Trophoblast cell (in vitro differentiated cells and primary cell): Measurements from ENCODE around the gene RNF138.

Source experiments
- DNase-seq, 2 donors: peaks; one replicate each; pipeline ENCODE4 v3.0.0-alpha.2; 2016
- H2AFZ ChIP-seq: 2 replicates; pipeline ENCODE4 v1.6.1; 2013; ENCODE audit warnings: low read length, moderate library complexity, mild to moderate bottlenecking; ENCODE audit not compliant: insufficient read depth, poor library complexity
- H2AK5ac ChIP-seq: 2 replicates; pipeline ENCODE4 v1.6.1; 2013; ENCODE audit warnings: mild to moderate bottlenecking, low read length
- H2BK120ac ChIP-seq: 2 replicates; pipeline ENCODE4 v1.6.1; 2013; ENCODE audit warnings: low read length, mild to moderate bottlenecking, moderate library complexity; ENCODE audit not compliant: insufficient read depth, poor library complexity
- H2BK12ac ChIP-seq: 2 replicates; pipeline ENCODE4 v1.6.1; 2013; ENCODE audit warnings: mild to moderate bottlenecking, low read length, moderate library complexity
- H2BK5ac ChIP-seq: 2 replicates; pipeline ENCODE4 v1.6.1; 2013; ENCODE audit warnings: low read length, low read depth, moderate library complexity, mild to moderate bottlenecking; ENCODE audit not compliant: poor library complexity
- H3K14ac ChIP-seq: 2 replicates; pipeline ENCODE4 v1.6.1; 2013; ENCODE audit warnings: mild to moderate bottlenecking, low read length
- H3K18ac ChIP-seq: 2 replicates; pipeline ENCODE4 v1.6.1; 2013; ENCODE audit warnings: mild to moderate bottlenecking, low read length
- H3K23ac ChIP-seq: 2 replicates; pipeline ENCODE4 v1.6.1; 2013; ENCODE audit warnings: low read length
- H3K27ac ChIP-seq: 2 replicates; pipeline ENCODE4 v1.5.1; 2013; ENCODE audit warnings: low read depth, mild to moderate bottlenecking, inconsistent platforms, low read length, moderate library complexity
- H3K27me3 ChIP-seq: 2 replicates; pipeline ENCODE4 v1.6.1; 2013; ENCODE audit warnings: inconsistent platforms, mild to moderate bottlenecking, low read length, moderate library complexity; ENCODE audit not compliant: insufficient read depth
- H3K36me3 ChIP-seq, 2 experiments: 1 replicate in 1 of 2; 2 replicates in 1 of 2; pipeline ENCODE4 v1.6.1; 2013; ENCODE audit warnings: low read length in 2 of 2, mild to moderate bottlenecking in 2 of 2, moderate library complexity in 1 of 2; ENCODE audit not compliant: insufficient read depth in 2 of 2, control insufficient read depth in 1 of 2
- H3K4ac ChIP-seq: 2 replicates; pipeline ENCODE4 v1.6.1; 2013; ENCODE audit warnings: low read depth, mild to moderate bottlenecking, low read length, moderate library complexity
- H3K4me1 ChIP-seq, 2 experiments: 1 replicate in 1 of 2; 2 replicates in 1 of 2; pipeline ENCODE4 v1.6.1; 2013; ENCODE audit warnings: low read length in 2 of 2, mild to moderate bottlenecking in 2 of 2, moderate library complexity in 1 of 2; ENCODE audit not compliant: insufficient read depth in 2 of 2, control insufficient read depth in 1 of 2
- H3K4me2 ChIP-seq: 2 replicates; pipeline ENCODE4 v1.6.1; 2013; ENCODE audit warnings: inconsistent platforms, mild to moderate bottlenecking, low read length, moderate library complexity
- H3K4me3 ChIP-seq: 2 replicates; pipeline ENCODE4 v1.5.1; 2013; ENCODE audit warnings: mild to moderate bottlenecking, low read depth, low read length, inconsistent platforms
- H3K79me1 ChIP-seq: one replicate; pipeline ENCODE4 v1.6.1; 2013; ENCODE audit warnings: low read length
- H3K79me2 ChIP-seq: 2 replicates; pipeline ENCODE4 v1.6.1; 2013; ENCODE audit warnings: low read length, mild to moderate bottlenecking; ENCODE audit not compliant: control insufficient read depth, insufficient read depth, poor library complexity
- H3K9ac ChIP-seq: 2 replicates; pipeline ENCODE4 v1.6.1; 2013; ENCODE audit warnings: mild to moderate bottlenecking, low read length
- H3K9me3 ChIP-seq: 2 replicates; pipeline ENCODE4 v1.6.1; 2013; ENCODE audit warnings: low read depth, mild to moderate bottlenecking, control low read depth, inconsistent platforms, low read length; ENCODE audit not compliant: insufficient read depth
- H4K12ac ChIP-seq: 2 replicates; pipeline ENCODE4 v1.6.1; 2013; ENCODE audit warnings: low read depth, mild to moderate bottlenecking, low read length, moderate library complexity
- H4K8ac ChIP-seq: 2 replicates; pipeline ENCODE4 v1.6.1; 2013; ENCODE audit warnings: low read depth, mild to moderate bottlenecking, low read length, moderate library complexity
- H4K91ac ChIP-seq: one replicate; pipeline ENCODE4 v1.6.1; 2013; ENCODE audit warnings: low read depth, mild to moderate bottlenecking, low read length, moderate library complexity
- WGBS: extraction: QIAGEN DNeasy Blood & Tissue Kit; methylation state at CpG from one replicate; pipeline ENCODE4 v1.1.7; 2013; ENCODE audit warnings: missing lambda C conversion rate; ENCODE audit not compliant: insufficient read length, insufficient coverage; ENCODE audit errors: extremely low coverage; 5-methylcytosine and 5-hydroxymethylcytosine counted together

RNF138 gene

GRCh38 chr18:32148185-32148870 lies 56.7 kb downstream of the RNF138 start:
- Histone ChIP-seq H3K79me1 (no peaks in the 10 kb centered on the region), H3K4me2 (no peak overlapping the region), H3K4me1 (no peaks in the 10 kb centered on the region), H3K4ac (no peak overlapping the region), H3K27ac (no peak overlapping the region), H3K36me3 (no peaks in the 10 kb centered on the region), H3K4me3 (no peak overlapping the region), H2AFZ (no peak overlapping the region), H3K14ac (no peak overlapping the region), H2AK5ac (no peak overlapping the region), H4K91ac (no peak overlapping the region), H3K9me3 (peaks cover 2% of the 10 kb centered on the region), H2BK5ac (no peak overlapping the region), H2BK12ac (no peak overlapping the region), H3K9ac (no peak overlapping the region), H3K27me3 (no peaks in the 10 kb centered on the region), H3K18ac (no peak overlapping the region), H2BK120ac (no peak overlapping the region), H4K8ac (no peak overlapping the region), H4K12ac (no peak overlapping the region), H3K79me2 (no peaks in the 10 kb centered on the region), H3K23ac (no peak overlapping the region)
- no CpG with 5 or more reads among the region's 2 CpGs for WGBS
- DNase-seq, result no peak

DNA sequence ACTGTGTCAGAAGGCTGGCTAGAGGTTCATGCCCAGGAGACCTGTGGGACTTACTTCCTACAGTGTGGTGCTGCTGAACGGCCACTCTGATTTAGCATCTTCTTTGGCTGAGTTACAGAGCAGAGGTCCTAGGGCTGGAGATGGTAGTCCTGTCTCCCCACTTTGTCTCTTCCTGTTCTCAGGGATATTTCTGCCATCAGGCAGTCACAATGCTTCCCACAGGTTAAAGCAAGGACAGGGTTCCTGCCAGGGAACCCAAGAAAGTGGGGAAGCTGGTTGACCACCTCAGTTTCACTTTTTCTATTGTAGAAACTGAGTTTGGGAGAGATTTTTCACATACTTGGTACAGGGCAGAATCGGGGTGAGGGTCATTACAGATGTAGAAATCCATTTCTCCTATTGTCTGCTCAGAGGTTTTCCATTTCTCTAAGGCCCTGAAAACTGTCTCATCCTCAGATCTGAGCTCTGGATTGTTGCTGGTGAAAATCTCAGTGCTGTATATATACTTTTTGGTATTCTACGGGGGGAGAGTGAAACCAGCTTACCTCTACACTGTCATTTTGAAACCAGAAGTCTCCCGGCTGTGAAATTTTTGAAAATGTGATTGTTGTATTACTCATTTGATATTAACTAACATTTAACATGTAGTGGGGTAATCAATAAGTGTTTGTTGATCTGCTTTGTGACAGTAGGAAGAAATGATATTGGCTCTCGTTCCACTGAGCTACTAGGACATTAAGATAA lies 61.2 kb downstream of the RNF138 start:
- no peak overlapping the region for H2AFZ ChIP-seq
- H3K4me1 ChIP-seq, result no peaks in the 10 kb centered on the region
- no peak overlapping the region for H3K27ac ChIP-seq
- no peaks in the 10 kb centered on the region for H3K79me1 ChIP-seq
- H3K9me3 ChIP-seq, result peaks cover 2% of the 10 kb centered on the region
- DNase-seq, result no peak
- H3K18ac ChIP-seq, result no peak overlapping the region
- no peaks in the 10 kb centered on the region for H3K79me2 ChIP-seq
- H2BK120ac ChIP-seq, result no peak overlapping the region
- no peaks in the 10 kb centered on the region for H3K36me3 ChIP-seq
- H3K14ac ChIP-seq, result no peak overlapping the region
- no peak overlapping the region for H2AK5ac ChIP-seq
- no peak overlapping the region for H3K4ac ChIP-seq
- no peak overlapping the region for H4K12ac ChIP-seq
- no peak overlapping the region for H3K23ac ChIP-seq
- no peak overlapping the region for H3K4me2 ChIP-seq
- H3K9ac ChIP-seq, result no peak overlapping the region
- H3K27me3 ChIP-seq, result no peaks in the 10 kb centered on the region
- H3K4me3 ChIP-seq, result no peak overlapping the region
- H4K91ac ChIP-seq, result no peak overlapping the region
- no peak overlapping the region for H4K8ac ChIP-seq
- H2BK12ac ChIP-seq, result no peak overlapping the region
- no CpG with 5 or more reads among the region's 5 CpGs for WGBS
- H2BK5ac ChIP-seq, result no peak overlapping the region

GRCh38 chr18:32156855-32157254 lies 65.2 kb downstream of the RNF138 start:
- Histone ChIP-seq H3K27ac (no peak overlapping the region), H2AFZ (no peak overlapping the region), H3K4me3 (no peak overlapping the region), H3K79me1 (no peaks in the 10 kb centered on the region), H2BK12ac (no peak overlapping the region), H3K18ac (no peak overlapping the region), H2AK5ac (no peak overlapping the region), H4K91ac (no peak overlapping the region), H3K4me2 (no peak overlapping the region), H4K12ac (no peak overlapping the region), H3K4ac (no peak overlapping the region), H4K8ac (no peak overlapping the region), H2BK120ac (no peak overlapping the region), H2BK5ac (no peak overlapping the region), H3K9me3 (no peaks in the 10 kb centered on the region), H3K14ac (no peak overlapping the region), H3K9ac (no peak overlapping the region), H3K36me3 (no peaks in the 10 kb centered on the region), H3K23ac (no peak overlapping the region), H3K27me3 (no peaks in the 10 kb centered on the region), H3K79me2 (no peaks in the 10 kb centered on the region), H3K4me1 (no peaks in the 10 kb centered on the region)
- DNase-seq, result no peak

- no peak overlapping the region for H2AFZ ChIP-seq
- no CpG with 5 or more reads among the region's 5 CpGs for WGBS
- no peaks in the 10 kb centered on the region for H3K9me3 ChIP-seq
- H3K79me1 ChIP-seq, result no peaks in the 10 kb centered on the region
- no peak overlapping the region for H2BK5ac ChIP-seq
- H2AK5ac ChIP-seq, result no peak overlapping the region
- H2BK12ac ChIP-seq, result no peak overlapping the region
- no peak for DNase-seq
- no peak overlapping the region for H3K23ac ChIP-seq
- no peak overlapping the region for H4K8ac ChIP-seq
- H3K79me2 ChIP-seq, result no peaks in the 10 kb centered on the region
- no peak overlapping the region for H3K4me2 ChIP-seq
- H3K4me3 ChIP-seq, result no peak overlapping the region
- no peak overlapping the region for H3K14ac ChIP-seq
- no peak overlapping the region for H3K18ac ChIP-seq
- H3K27ac ChIP-seq, result no peak overlapping the region
- H3K9ac ChIP-seq, result no peak overlapping the region
- H3K4me1 ChIP-seq, result no peaks in the 10 kb centered on the region
- no peak overlapping the region for H2BK120ac ChIP-seq
- H4K12ac ChIP-seq, result no peak overlapping the region
- H3K4ac ChIP-seq, result no peak overlapping the region
- H3K36me3 ChIP-seq, result no peaks in the 10 kb centered on the region
- H3K27me3 ChIP-seq, result no peaks in the 10 kb centered on the region
- no peak overlapping the region for H4K91ac ChIP-seq
Measured at GRCh38 chr18:32157580-32157979, 65.9 kb downstream of the RNF138 start.
